Esophagus (tissue), 2 donors: ENCODE data around the gene NCAN. TPM values are rescaled to one million over a fixed set of nuclear protein-coding genes. Genes with fewer than 3 reads are reported as not detected.

ENCODE experiments used
- H3K27ac ChIP-seq, 2 donors: one replicate each; pipeline ENCODE4 v1.5.1; 2013; ENCODE audit warnings: low read depth in 2 of 2, mild to moderate bottlenecking in 2 of 2, inconsistent platforms in 1 of 2, low read length in 1 of 2, moderate library complexity in 1 of 2
- H3K27me3 ChIP-seq, 2 donors: one replicate each; pipeline ENCODE4 v1.6.1; 2013; ENCODE audit warnings: low read length in 2 of 2, control low read depth in 1 of 2, mild to moderate bottlenecking in 1 of 2; ENCODE audit not compliant: insufficient read depth in 2 of 2, control insufficient read depth in 1 of 2
- H3K36me3 ChIP-seq, 2 donors: one replicate each; pipeline ENCODE4 v1.6.1; 2013; ENCODE audit warnings: low read length in 1 of 2; ENCODE audit not compliant: control insufficient read depth in 2 of 2, insufficient read depth in 2 of 2
- H3K4me1 ChIP-seq, 2 donors: one replicate each; pipeline ENCODE4 v1.6.1; 2013; ENCODE audit warnings: low read length in 1 of 2; ENCODE audit not compliant: control insufficient read depth in 2 of 2, insufficient read depth in 2 of 2
- H3K4me3 ChIP-seq, 2 donors: one replicate each; pipeline ENCODE4 v1.5.1; 2013; ENCODE audit warnings: low read length in 2 of 2, mild to moderate bottlenecking in 2 of 2, low read depth in 1 of 2, moderate library complexity in 1 of 2
- H3K9me3 ChIP-seq, 2 donors: one replicate each; pipeline ENCODE4 v1.6.1; 2013; ENCODE audit warnings: mild to moderate bottlenecking in 2 of 2, low read depth in 1 of 2, low read length in 1 of 2, moderate library complexity in 1 of 2; ENCODE audit not compliant: control insufficient read depth in 2 of 2, insufficient read depth in 1 of 2
- WGBS, 2 donors: extraction: QIAGEN DNeasy Blood & Tissue Kit; methylation state at CpG; one replicate each; pipeline ENCODE4 v1.1.7; 2013; 5-methylcytosine and 5-hydroxymethylcytosine counted together
- polyA plus RNA-seq, 2 donors: library from polyadenylated mRNA; stranded (reverse); fragments of 200-250 nt; gene quantifications; one replicate each; pipeline ENCODE4 v1.2.3, GENCODE V29; 2013
- donor health status: healthy with polysubstance abuse.
- donor health status: Bipolar disorder and iron deficiency.

Gene NCAN
- polyA plus RNA-seq, 2 donors: 0.01 to 0.02 TPM

DNA sequence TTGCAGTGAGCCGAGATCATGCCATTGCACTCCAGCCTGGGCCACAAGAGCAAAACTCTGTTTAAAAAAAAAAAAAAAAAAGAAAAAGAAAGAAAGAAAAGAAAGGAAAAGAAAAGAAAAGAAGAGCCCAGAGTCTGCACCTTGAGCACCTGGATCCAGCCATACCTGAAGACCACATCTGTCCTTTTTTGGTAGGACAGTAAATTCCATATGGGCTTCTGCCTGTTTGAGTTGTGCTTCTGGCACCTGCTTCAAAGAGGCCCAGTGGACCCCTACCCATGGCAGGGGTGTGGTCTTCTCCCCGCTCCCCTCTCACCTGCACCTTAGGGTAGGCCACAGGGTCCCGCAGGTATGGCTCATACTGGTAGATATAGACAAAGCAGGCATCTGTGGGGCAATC, 55.5 kb downstream of the NCAN start:
- WGBS, 2 donors: 95 to 100% methylated on average over 3 of the region's 3 CpGs
- no peak overlapping the region for H3K4me3 ChIP-seq
- no peaks in the 10 kb centered on the region for H3K9me3 ChIP-seq
- no peak overlapping the region for H3K27ac ChIP-seq
- H3K36me3 ChIP-seq: no peaks in the 10 kb centered on the region
- H3K4me1 ChIP-seq: no peaks in the 10 kb centered on the region
- no peaks in the 10 kb centered on the region for H3K27me3 ChIP-seq

DNA sequence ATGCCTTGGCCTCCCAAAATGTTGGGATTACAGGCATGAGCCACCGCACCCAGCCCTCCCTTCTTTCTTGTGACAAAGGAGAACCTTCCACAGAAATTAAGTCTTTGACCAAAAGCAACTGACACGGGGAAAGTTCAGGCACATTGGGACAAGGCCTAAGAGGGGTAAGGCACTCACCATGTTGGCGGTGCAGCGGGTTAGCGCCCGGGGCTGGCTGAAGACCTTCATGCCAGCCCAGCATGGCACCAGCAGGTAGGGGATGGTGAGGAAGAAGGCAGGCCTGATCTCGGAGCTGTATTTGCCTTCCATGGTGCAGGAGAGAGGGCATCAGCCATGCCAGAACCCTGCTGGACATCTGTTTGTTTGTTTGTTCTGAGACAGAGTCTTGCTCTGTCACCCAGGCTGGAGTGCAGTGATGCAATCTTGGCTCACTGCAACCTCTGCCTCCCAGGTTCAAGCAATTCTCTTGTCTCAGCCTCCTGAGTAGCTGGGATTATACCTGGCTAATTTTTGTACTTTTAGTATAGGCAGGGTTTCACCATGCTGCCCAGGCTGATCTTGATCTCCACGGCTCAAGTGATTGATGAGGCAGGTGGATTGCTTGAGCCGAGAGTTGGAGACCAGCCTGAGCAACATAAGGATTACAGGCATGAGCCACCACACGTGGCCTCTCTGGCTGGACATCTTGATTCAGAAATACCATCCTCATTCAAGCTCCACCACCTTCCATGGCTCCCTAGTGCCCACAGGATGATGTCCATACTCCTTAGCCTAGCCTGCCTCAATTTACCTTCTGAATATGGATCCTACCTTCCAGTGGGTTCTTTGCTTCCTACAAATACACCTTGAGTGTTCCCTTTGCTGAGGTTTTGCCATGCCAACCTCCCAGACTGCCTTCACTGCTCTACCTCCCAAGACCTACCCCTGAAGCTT, 57.0 kb downstream of the NCAN start:
- Histone ChIP-seq H3K4me3 (no peak overlapping the region), H3K36me3 (no peaks in the 10 kb centered on the region), H3K4me1 (peaks cover 0 to 2% of the 10 kb centered on the region in 2 donors), H3K27me3 (no peaks in the 10 kb centered on the region), H3K27ac (no peak overlapping the region), H3K9me3 (no peaks in the 10 kb centered on the region)
- 74 to 77% methylated on average over 10 of the region's 10 CpGs for WGBS, 2 donors

- Histone ChIP-seq H3K9me3 (no peaks in the 10 kb centered on the region), H3K4me1 (peaks cover 0 to 2% of the 10 kb centered on the region in 2 donors), H3K36me3 (peaks cover 0 to 4% of the 10 kb centered on the region in 2 donors), H3K27me3 (no peaks in the 10 kb centered on the region), H3K4me3 (no peak overlapping the region), H3K27ac (no peak overlapping the region)
- WGBS, 2 donors: 77 to 78% methylated on average over 18 of the region's 18 CpGs
Measured at GRCh38 chr19:19269952-19270694, 58.4 kb downstream of the NCAN start.

DNA sequence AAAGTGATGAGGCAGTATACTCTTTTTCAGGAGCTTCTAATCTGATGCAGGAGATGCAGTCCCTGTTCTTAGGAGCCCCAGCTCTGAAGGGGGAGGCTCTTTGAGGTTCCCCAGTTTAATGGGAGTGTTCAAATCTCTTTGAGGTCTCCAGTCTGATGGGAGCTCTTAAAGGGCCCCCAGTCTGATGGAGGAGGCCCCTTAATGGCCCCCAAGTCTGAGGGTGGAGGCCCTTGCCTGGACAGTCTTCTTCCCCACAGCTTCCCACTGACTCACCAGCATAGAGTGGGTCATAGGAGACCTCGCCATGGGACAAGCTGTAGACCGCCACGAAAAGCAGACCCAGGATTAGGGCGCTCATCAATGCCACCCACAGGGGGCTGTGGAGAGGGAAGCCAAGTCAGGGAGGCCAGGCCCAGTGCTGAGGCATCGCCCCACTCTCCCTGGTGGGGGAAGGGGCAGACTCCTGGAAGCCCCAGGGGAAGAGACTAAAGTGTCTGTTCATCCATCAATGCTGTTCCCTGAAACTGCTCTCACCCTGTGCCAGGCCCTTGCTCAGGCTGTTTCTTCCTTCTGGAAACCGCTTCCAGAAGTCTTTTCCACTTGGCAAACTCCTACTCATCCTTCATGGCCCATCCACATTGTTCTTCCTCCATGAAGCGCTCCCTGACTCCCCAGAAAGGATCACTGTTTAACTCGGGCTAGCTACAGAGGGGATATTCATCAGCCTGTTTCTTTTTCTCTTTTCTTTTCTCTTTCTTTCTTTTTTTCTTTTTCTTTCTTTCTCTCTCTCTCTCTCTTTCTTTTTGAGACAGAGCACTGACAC, 59.2 kb downstream of the NCAN start:
- 88 to 96% methylated on average over 8 of the region's 8 CpGs for WGBS, 2 donors
- peaks cover 5 to 11% of the 10 kb centered on the region in 2 donors for H3K36me3 ChIP-seq
- H3K27ac ChIP-seq: no peak overlapping the region

GRCh38 chr19:19271828-19272599, 60.3 kb downstream of the NCAN start:
- no peak overlapping the region for H3K4me3 ChIP-seq
- H3K27me3 ChIP-seq: no peaks in the 10 kb centered on the region
- H3K27ac ChIP-seq: no peak overlapping the region
- 85 to 88% methylated on average over 8 of the region's 8 CpGs for WGBS, 2 donors
- H3K36me3 ChIP-seq: peaks cover 6 to 21% of the 10 kb centered on the region in 2 donors
- no peaks in the 10 kb centered on the region for H3K9me3 ChIP-seq
- H3K4me1 ChIP-seq: peaks cover 0 to 2% of the 10 kb centered on the region in 2 donors

More for the DNA sequence above, 59.2 kb downstream of the NCAN start:
- no peaks in the 10 kb centered on the region for H3K9me3 ChIP-seq
- no peak overlapping the region for H3K4me3 ChIP-seq
- no peaks in the 10 kb centered on the region for H3K27me3 ChIP-seq
- H3K4me1 ChIP-seq: peaks cover 0 to 2% of the 10 kb centered on the region in 2 donors

DNA sequence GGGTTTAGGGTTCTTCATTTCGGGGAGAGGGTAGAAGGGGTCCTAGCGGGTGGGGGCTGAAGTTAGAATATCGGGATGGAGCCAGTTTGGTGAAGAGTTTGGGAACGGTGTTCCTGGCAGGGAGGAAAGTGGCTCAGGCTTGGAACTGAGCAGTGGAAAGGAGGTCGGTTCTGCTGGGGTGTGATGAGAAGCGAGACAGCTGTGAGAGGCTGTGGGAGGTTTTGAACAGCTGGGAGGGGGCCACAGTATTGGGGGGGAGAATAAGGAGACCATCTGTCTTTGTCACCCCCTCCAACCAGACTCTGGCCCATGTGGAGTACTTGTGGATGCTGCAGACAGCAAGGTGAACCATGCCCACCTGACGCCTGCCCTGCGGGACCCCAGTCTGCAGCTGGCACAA, 62.4 kb downstream of the NCAN start:
- H3K4me3 ChIP-seq: no peak overlapping the region
- 71 to 74% methylated on average over 8 of the region's 8 CpGs for WGBS, 2 donors
- H3K9me3 ChIP-seq: no peaks in the 10 kb centered on the region
- H3K27ac ChIP-seq: no peak overlapping the region
- no peaks in the 10 kb centered on the region for H3K27me3 ChIP-seq
- H3K4me1 ChIP-seq: peaks cover 0 to 2% of the 10 kb centered on the region in 2 donors
- H3K36me3 ChIP-seq: peaks cover 27 to 40% of the 10 kb centered on the region in 2 donors

- no peaks in the 10 kb centered on the region for H3K27me3 ChIP-seq
- 59 to 65% methylated on average over 9 of the region's 9 CpGs for WGBS, 2 donors
- H3K9me3 ChIP-seq: no peaks in the 10 kb centered on the region
- peaks cover 0 to 2% of the 10 kb centered on the region in 2 donors for H3K4me1 ChIP-seq
- no peak overlapping the region for H3K4me3 ChIP-seq
- no peak overlapping the region for H3K27ac ChIP-seq
- H3K36me3 ChIP-seq: peaks cover 31 to 48% of the 10 kb centered on the region in 2 donors
Measured at GRCh38 chr19:19274716-19275565, 63.2 kb downstream of the NCAN start.

DNA sequence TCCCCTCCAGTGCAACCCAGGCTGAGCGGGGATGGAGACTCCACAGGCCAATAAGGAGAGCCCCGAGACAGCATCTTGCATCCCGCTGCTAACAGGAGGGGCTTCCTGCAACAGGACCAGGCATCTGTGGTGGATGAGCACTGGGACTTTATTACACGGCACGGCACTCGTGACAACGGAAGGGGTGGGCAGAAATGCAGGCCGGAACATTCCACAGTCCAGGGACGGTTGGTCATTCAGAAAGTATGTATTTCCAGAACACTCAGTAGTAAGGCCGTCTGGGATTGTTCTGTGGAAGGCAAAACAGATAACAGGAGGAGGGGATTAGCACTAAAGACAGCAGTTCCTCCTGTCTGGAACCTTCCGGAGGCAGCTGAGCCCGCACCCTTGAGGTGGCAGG, 64.6 kb downstream of the NCAN start:
- Histone ChIP-seq H3K36me3 (peaks cover 35 to 61% of the 10 kb centered on the region in 2 donors), H3K4me1 (peaks cover 0 to 2% of the 10 kb centered on the region in 2 donors), H3K9me3 (no peaks in the 10 kb centered on the region), H3K27me3 (no peaks in the 10 kb centered on the region), H3K27ac (no peak overlapping the region), H3K4me3 (no peak overlapping the region)
- WGBS, 2 donors: 85 to 88% methylated on average over 12 of the region's 12 CpGs
